PC-9 (cell line): ENCODE data around the gene CEP131. TPM values are rescaled to one million over a fixed set of nuclear protein-coding genes. Genes with fewer than 3 reads are reported as not detected.

Source experiments
- BruUV-seq: library from RNA; stranded (reverse); fragments of 400-500 nt; replicated peaks from 2 replicates; lab custom pipeline; 2021; lab: Mats Ljungman, UMichigan
- CTCF ChIA-PET: fragments of 300-600 bp; sonication (Branson Sonifier 250); formaldehyde crosslinking; loops from one replicate; lab custom pipeline; 2022; ENCODE audit warnings: antibody characterized with exemption; lab: Charles Lee
- POLR2A ChIA-PET: fragments of 300-600 bp; sonication (Branson Sonifier 250); formaldehyde crosslinking; loops from one replicate; lab custom pipeline; 2022; ENCODE audit warnings: antibody characterized with exemption; ENCODE audit not compliant: unreplicated experiment; lab: Charles Lee
- DNase-seq, 2 experiments: peaks; one replicate each; pipeline versions ENCODE4 v3.0.0 to v3.0.0-alpha.2; 2015 to 2022; ENCODE audit warnings: mixed read lengths in 1 of 2
- H2AFZ ChIP-seq: fragments of 200-600 bp; sonication (generic); 2 replicates; pipeline ENCODE4 v1.8.1; 2017; ENCODE audit warnings: antibody characterized with exemption
- H3F3A ChIP-seq: fragments of 200-600 bp; sonication (generic); 2 replicates; pipeline ENCODE4 v1.8.1; 2017; ENCODE audit warnings: antibody characterized with exemption, mild to moderate bottlenecking, low read depth; ENCODE audit not compliant: insufficient read depth
- H3K27ac ChIP-seq: fragments of 200-600 bp; sonication (generic); 2 replicates; pipeline ENCODE4 v1.6.1; 2016; ENCODE audit warnings: mixed run types
- H3K27me3 ChIP-seq: fragments of 200-600 bp; sonication (generic); 2 replicates; pipeline ENCODE4 v1.6.1; 2016; ENCODE audit warnings: low read depth, mixed run types; ENCODE audit not compliant: insufficient read depth
- H3K36me3 ChIP-seq: fragments of 200-600 bp; sonication (generic); 2 replicates; pipeline ENCODE4 v1.6.1; 2016; ENCODE audit warnings: low read depth, mixed run types
- H3K4me1 ChIP-seq: fragments of 200-600 bp; sonication (generic); replicated peaks from 2 replicates; pipeline ENCODE4 v1.6.1; 2016; ENCODE audit warnings: mixed run types; ENCODE audit not compliant: insufficient read depth
- H3K4me2 ChIP-seq: fragments of 200-600 bp; sonication (generic); 2 replicates; pipeline ENCODE4 v1.6.1; 2017; ENCODE audit warnings: mixed run types
- H3K4me3 ChIP-seq: fragments of 200-600 bp; sonication (generic); 2 replicates; pipeline ENCODE4 v1.6.1; 2016; ENCODE audit warnings: mixed run types
- H3K79me2 ChIP-seq: fragments of 200-600 bp; sonication (generic); 2 replicates; pipeline ENCODE4 v1.6.1; 2017; ENCODE audit warnings: low read depth, mixed run types
- H3K9me2 ChIP-seq: fragments of 200-600 bp; sonication (generic); 2 replicates; pipeline ENCODE4 v1.8.1; 2017; ENCODE audit warnings: mild to moderate bottlenecking; ENCODE audit not compliant: insufficient read depth
- H3K9me3 ChIP-seq: fragments of 200-600 bp; sonication (generic); 2 replicates; pipeline ENCODE4 v1.8.1; 2016; ENCODE audit warnings: low read depth; ENCODE audit not compliant: insufficient read depth
- H4K20me1 ChIP-seq: fragments of 200-600 bp; sonication (generic); 2 replicates; pipeline ENCODE4 v1.8.1; 2017; ENCODE audit not compliant: insufficient read depth
- CTCF ChIP-seq: fragments of 200-600 bp; sonication (generic); conservative IDR thresholded peaks from 2 replicates; pipeline ENCODE4 v1.6.1; 2017; ENCODE audit warnings: mixed run types, antibody characterized with exemption, mild to moderate bottlenecking, moderate library complexity
- EZH2 ChIP-seq: fragments of 200-600 bp; sonication (generic); IDR thresholded peaks from 2 replicates; pipeline ENCODE4 v1.8.0; 2017; ENCODE audit warnings: antibody characterized with exemption, low read depth
- intact Hi-C: fragments of 100-400 bp; cut with micrococcal nuclease; formaldehyde crosslinking; loops from one replicate; pipeline ENCODE4 v1.10.0; 2022; ENCODE audit not compliant: unreplicated experiment
- total RNA-seq: library from RNA; stranded (reverse); gene quantifications from 2 replicates; pipeline ENCODE4 v1.2.3, GENCODE V29; 2021

CEP131 gene
- total RNA-seq, 1 experiment from 2014 or later: 24.4 TPM

- H3K4me3 ChIP-seq: no peak overlapping the region
- no peaks in the 10 kb centered on the region for H3K36me3 ChIP-seq
- ChIA-PET CTCF (no interaction called here), POLR2A (interaction anchor here (0.5 kb wide), 1 partner anchor 40 kb away, joined by 5 read pairs; no protein-coding TSS in a partner anchor)
- H3K4me2 ChIP-seq: no peak overlapping the region
- peaks cover 4% of the 10 kb centered on the region; the same call in 1 of the 2 replicates for H3K27me3 ChIP-seq
- intact Hi-C loops: no loop called here
- no peaks in the 10 kb centered on the region for H4K20me1 ChIP-seq
- no peaks in the 10 kb centered on the region for H3K9me2 ChIP-seq
- BruUV-seq: no TSS peak
- H3K79me2 ChIP-seq: no peaks in the 10 kb centered on the region
- DNase-seq: no peak
- H3K4me1 ChIP-seq: no peaks in the 10 kb centered on the region
- H2AFZ ChIP-seq: no peak overlapping the region
- no peak overlapping the region for H3K27ac ChIP-seq
- no peak for TF ChIP-seq CTCF
- no peak for TF ChIP-seq EZH2
- no peaks in the 10 kb centered on the region for H3K9me3 ChIP-seq
- H3F3A ChIP-seq: no peaks in the 10 kb centered on the region
These were observed 41.6 kb downstream of the CEP131 start for GRCh38 chr17:81180836-81181810.

- Histone ChIP-seq H4K20me1 (no peaks in the 10 kb centered on the region), H3K36me3 (no peaks in the 10 kb centered on the region), H3K4me2 (no peak overlapping the region), H3F3A (no peaks in the 10 kb centered on the region), H3K79me2 (no peaks in the 10 kb centered on the region), H3K4me1 (no peaks in the 10 kb centered on the region), H2AFZ (no peak overlapping the region), H3K9me2 (no peaks in the 10 kb centered on the region), H3K4me3 (no peak overlapping the region), H3K9me3 (no peaks in the 10 kb centered on the region), H3K27me3 (peaks cover 4% of the 10 kb centered on the region; the same call in 1 of the 2 replicates), H3K27ac (no peak overlapping the region)
- no TSS peak for BruUV-seq
- TF ChIP-seq CTCF (no peak), EZH2 (no peak)
- CTCF ChIA-PET: no interaction called here
- intact Hi-C loops: no loop called here
- no peak for DNase-seq
- POLR2A ChIA-PET: no interaction called here
These were observed 42.9 kb downstream of the CEP131 start for GRCh38 chr17:81179861-81180260.

GRCh38 chr17:81179220-81179619, 43.5 kb downstream of the CEP131 start:
- POLR2A ChIA-PET: no interaction called here
- Histone ChIP-seq H3F3A (no peaks in the 10 kb centered on the region), H3K36me3 (no peaks in the 10 kb centered on the region), H3K4me2 (no peak overlapping the region), H3K27me3 (peaks cover 4% of the 10 kb centered on the region; the same call in 1 of the 2 replicates), H3K4me3 (no peak overlapping the region), H4K20me1 (no peaks in the 10 kb centered on the region), H3K4me1 (no peaks in the 10 kb centered on the region), H3K27ac (no peak overlapping the region), H3K79me2 (no peaks in the 10 kb centered on the region), H3K9me2 (no peaks in the 10 kb centered on the region), H3K9me3 (no peaks in the 10 kb centered on the region), H2AFZ (no peak overlapping the region)
- intact Hi-C loops: no loop called here
- no TSS peak for BruUV-seq
- CTCF ChIA-PET: no interaction called here
- DNase-seq: no peak
- no peak for TF ChIP-seq CTCF
